IPS-18a (cell line): ENCODE results near the gene ABCA7.
A peak's percentile ranks its signal among the peaks of the same experiment; 100 is the strongest.

Experiments used
- H3K27ac ChIP-seq: one replicate; pipeline ENCODE4 v1.5.1; 2013; ENCODE audit warnings: low read length
- H3K27me3 ChIP-seq: one replicate; pipeline ENCODE4 v1.6.1; 2013; ENCODE audit warnings: mild to moderate bottlenecking, low read length; ENCODE audit not compliant: control insufficient read depth, insufficient read depth
- H3K36me3 ChIP-seq: one replicate; pipeline ENCODE4 v1.6.1; 2013; ENCODE audit warnings: low read depth, low read length; ENCODE audit not compliant: control insufficient read depth
- H3K4me1 ChIP-seq: one replicate; pipeline ENCODE4 v1.6.1; 2013; ENCODE audit warnings: low read depth, low read length; ENCODE audit not compliant: control insufficient read depth
- H3K4me3 ChIP-seq: one replicate; pipeline ENCODE4 v1.5.1; 2013; ENCODE audit warnings: low read length
- H3K9ac ChIP-seq: one replicate; pipeline ENCODE4 v1.6.1; 2013; ENCODE audit warnings: mild to moderate bottlenecking, low read length, moderate library complexity
- H3K9me3 ChIP-seq: one replicate; pipeline ENCODE4 v1.6.1; 2013; ENCODE audit warnings: low read depth, low read length; ENCODE audit not compliant: control insufficient read depth

ABCA7 gene

GRCh38 chr19:1038978-1039645 lies 795 bp upstream of the ABCA7 start:
- Histone ChIP-seq H3K27me3 (no peaks in the 10 kb centered on the region), H3K36me3 (peaks cover 28% of the 10 kb centered on the region), H3K9me3 (no peaks in the 10 kb centered on the region), H3K4me1 (peaks cover 4% of the 10 kb centered on the region), H3K27ac (no peak overlapping the region), H3K4me3 (peak overlapping the region; percentile 71), H3K9ac (no peak overlapping the region)

GRCh38 chr19:1040476-1041271 lies 767 bp downstream of the ABCA7 start:
- H3K36me3 ChIP-seq = peaks cover 23% of the 10 kb centered on the region

GRCh38 chr19:1041272-1041834 lies 1.4 kb downstream of the ABCA7 start:
- no peak overlapping the region for H3K9ac ChIP-seq
- no peaks in the 10 kb centered on the region for H3K27me3 ChIP-seq
- no peak overlapping the region for H3K4me3 ChIP-seq
- peaks cover 16% of the 10 kb centered on the region for H3K36me3 ChIP-seq
- peaks cover 4% of the 10 kb centered on the region for H3K4me1 ChIP-seq
- H3K9me3 ChIP-seq = no peaks in the 10 kb centered on the region
- H3K27ac ChIP-seq = no peak overlapping the region

More at GRCh38 chr19:1040476-1041271, 767 bp downstream of the ABCA7 start:
- Histone ChIP-seq H3K27ac (no peak overlapping the region), H3K4me1 (peaks cover 4% of the 10 kb centered on the region), H3K9ac (peak overlapping the region; percentile 52), H3K4me3 (peak overlapping the region; percentile 71), H3K27me3 (no peaks in the 10 kb centered on the region), H3K9me3 (no peaks in the 10 kb centered on the region)

- H3K4me3 ChIP-seq = no peak overlapping the region
- no peaks in the 10 kb centered on the region for H3K27me3 ChIP-seq
- no peak overlapping the region for H3K9ac ChIP-seq
- peaks cover 4% of the 10 kb centered on the region for H3K4me1 ChIP-seq
- H3K9me3 ChIP-seq = no peaks in the 10 kb centered on the region
- H3K36me3 ChIP-seq = peaks cover 13% of the 10 kb centered on the region
- H3K27ac ChIP-seq = no peak overlapping the region
Observed at GRCh38 chr19:1041835-1042685, 2.2 kb downstream of the ABCA7 start.

GRCh38 chr19:1042689-1043511 lies 3.0 kb downstream of the ABCA7 start:
- no peak overlapping the region for H3K9ac ChIP-seq
- no peak overlapping the region for H3K27ac ChIP-seq
- H3K9me3 ChIP-seq = no peaks in the 10 kb centered on the region
- no peak overlapping the region for H3K4me3 ChIP-seq
- H3K4me1 ChIP-seq = peaks cover 4% of the 10 kb centered on the region
- no peaks in the 10 kb centered on the region for H3K27me3 ChIP-seq
- H3K36me3 ChIP-seq = peaks cover 6% of the 10 kb centered on the region

GRCh38 chr19:1045247-1045603 lies 5.3 kb downstream of the ABCA7 start:
- no peak overlapping the region for H3K9ac ChIP-seq
- H3K9me3 ChIP-seq = no peaks in the 10 kb centered on the region
- H3K27me3 ChIP-seq = no peaks in the 10 kb centered on the region
- no peak overlapping the region for H3K27ac ChIP-seq
- H3K4me3 ChIP-seq = no peak overlapping the region
- no peaks in the 10 kb centered on the region for H3K36me3 ChIP-seq
- H3K4me1 ChIP-seq = peaks cover 4% of the 10 kb centered on the region

GRCh38 chr19:1046117-1046626 lies 6.3 kb downstream of the ABCA7 start:
- Histone ChIP-seq H3K27me3 (no peaks in the 10 kb centered on the region), H3K36me3 (no peaks in the 10 kb centered on the region), H3K27ac (no peak overlapping the region), H3K9ac (no peak overlapping the region), H3K4me1 (no peaks in the 10 kb centered on the region), H3K9me3 (no peaks in the 10 kb centered on the region), H3K4me3 (no peak overlapping the region)

- Histone ChIP-seq H3K27me3 (no peaks in the 10 kb centered on the region), H3K4me3 (no peak overlapping the region), H3K9me3 (no peaks in the 10 kb centered on the region), H3K4me1 (no peaks in the 10 kb centered on the region), H3K9ac (no peak overlapping the region), H3K36me3 (no peaks in the 10 kb centered on the region), H3K27ac (no peak overlapping the region)
Observed at GRCh38 chr19:1046836-1047695, 7.2 kb downstream of the ABCA7 start.

- H3K4me3 ChIP-seq = no peak overlapping the region
Observed at GRCh38 chr19:1047696-1048147, 7.8 kb downstream of the ABCA7 start.

GRCh38 chr19:1049106-1049505 lies 9.2 kb downstream of the ABCA7 start:
- Histone ChIP-seq H3K9me3 (no peaks in the 10 kb centered on the region), H3K36me3 (no peaks in the 10 kb centered on the region), H3K4me1 (no peaks in the 10 kb centered on the region), H3K9ac (no peak overlapping the region), H3K27me3 (no peaks in the 10 kb centered on the region), H3K4me3 (no peak overlapping the region), H3K27ac (no peak overlapping the region)

More at GRCh38 chr19:1047696-1048147, 7.8 kb downstream of the ABCA7 start:
- Histone ChIP-seq H3K27ac (no peak overlapping the region), H3K27me3 (no peaks in the 10 kb centered on the region), H3K9me3 (no peaks in the 10 kb centered on the region), H3K36me3 (no peaks in the 10 kb centered on the region), H3K9ac (no peak overlapping the region), H3K4me1 (no peaks in the 10 kb centered on the region)
